ENCODE data around the gene KCNMB2.

- TF ChIP-seq CTCF (IDR thresholded peaks at IDR 0.05; ENCODE audit: low read depth, low read length): no peak
- no peak for TF ChIP-seq EZH2phosphoT487 (IDR thresholded peaks at IDR 0.05; ENCODE audit: low read depth)
These were observed 9.9 kb upstream of the KCNMB2 start for GRCh38 chr3:178526291-178526690.

Measured in OCI-LY3 (cell line).